MM.1S (cell line): ENCODE results near the gene KLHL35.

Source experiments
- CTCF ChIP-seq: fragments of 300-600 bp; sonication (generic); IDR thresholded peaks from 2 replicates; pipeline ENCODE4 v1.5.1; 2016; ENCODE audit warnings: antibody characterized with exemption, low read length, mixed read lengths
- EZH2phosphoT487 ChIP-seq: fragments of 300-600 bp; sonication (generic); IDR thresholded peaks from 2 replicates; pipeline ENCODE4 v1.6.1; 2018; ENCODE audit warnings: antibody characterized with exemption, low read length

- TF ChIP-seq CTCF (peak; percentile 33), EZH2phosphoT487 (no peak)
Observed at GRCh38 chr11:75399344-75400145, 33.5 kb downstream of the KLHL35 start, which contains the start of gene RPS3.
